HepG2 (cell line): ENCODE data around the gene SAP25. TPM values are rescaled to one million over a fixed set of nuclear protein-coding genes. Genes with fewer than 3 reads are reported as not detected.

Experiments used
- ARHGAP35 ChIP-seq: sonication (generic); formaldehyde crosslinking; IDR thresholded peaks from 2 replicates; pipeline ENCODE4 v1.9.0; 2022; ENCODE audit warnings: mild to moderate bottlenecking, inconsistent platforms, moderate library complexity, missing genetic modification reagents, borderline replicate concordance
- ELF4 ChIP-seq: sonication (generic); formaldehyde crosslinking; IDR thresholded peaks from 2 replicates; pipeline ENCODE4 v1.5.0; 2020; ENCODE audit warnings: missing genetic modification reagents, mild to moderate bottlenecking, moderate library complexity, borderline replicate concordance
- HDAC2 ChIP-seq: sonication (generic); formaldehyde crosslinking; IDR thresholded peaks from 2 replicates; pipeline ENCODE4 v1.4.0; 2020; ENCODE audit warnings: missing genetic modification reagents
- PHF8 ChIP-seq: sonication (generic); formaldehyde crosslinking; IDR thresholded peaks from 2 replicates; pipeline ENCODE4 v1.5.0; 2020; ENCODE audit warnings: missing genetic modification reagents
- PTBP1 ChIP-seq: fragments of 200-400 bp; formaldehyde crosslinking; IDR thresholded peaks from 2 replicates; pipeline ENCODE4 v1.6.1; 2018; ENCODE audit warnings: low read length, low read depth; ENCODE audit not compliant: poor library complexity, severe bottlenecking
- SOX13 ChIP-seq, 3 experiments: fragments of 450-650 bp in 1 of 3; sonication (generic) in 1 of 3; formaldehyde crosslinking in 1 of 3; IDR thresholded peaks in 2 of 3; conservative IDR thresholded peaks in 1 of 3; 2 replicates each; pipeline versions ENCODE4 v1.5.0 to v1.6.1; 2016 to 2020; ENCODE audit warnings: antibody characterized with exemption in 1 of 3, mild to moderate bottlenecking in 1 of 3, missing compliant biosample characterization in 1 of 3, missing genetic modification reagents in 1 of 3, moderate library complexity in 1 of 3
- ZBTB38 ChIP-seq: sonication (generic); formaldehyde crosslinking; IDR thresholded peaks from 2 replicates; pipeline ENCODE4 v1.5.1; 2020; ENCODE audit warnings: mild to moderate bottlenecking, missing genetic modification reagents
- ZFP82 ChIP-seq: sonication (generic); formaldehyde crosslinking; IDR thresholded peaks from 2 replicates; pipeline ENCODE4 v1.5.1; 2020; ENCODE audit warnings: mild to moderate bottlenecking, missing genetic modification reagents, borderline replicate concordance
- ZNF569 ChIP-seq: sonication (generic); formaldehyde crosslinking; IDR thresholded peaks from 2 replicates; pipeline ENCODE4 v1.5.0; 2020; ENCODE audit warnings: mild to moderate bottlenecking, missing genetic modification reagents, moderate library complexity, borderline replicate concordance
- ZNF772 ChIP-seq: sonication (generic); formaldehyde crosslinking; IDR thresholded peaks from 2 replicates; pipeline ENCODE4 v1.5.0; 2020; ENCODE audit warnings: mild to moderate bottlenecking, missing genetic modification reagents
- polyA plus RNA-seq, 8 experiments: library from polyadenylated mRNA; depleted of rRNA in 3 of 8; stranded (reverse) in 7 of 8; unstranded in 1 of 8; fragments of >200 nt; fragmentation: Illumina TruSeq in 4 of 8; extraction: Trizol in 4 of 8; gene quantifications; 2 replicates each; pipeline versions ENCODE4 v1.2.1 to v1.2.3, GENCODE V29; 2011 to 2016; ENCODE audit warnings: low read depth in 4 of 8, missing spikeins in 1 of 8, mixed read lengths in 1 of 8; ENCODE audit not compliant: insufficient read depth in 1 of 8
- total RNA-seq, 5 experiments: library from RNA; depleted of rRNA; stranded (reverse); fragments of >200 nt; fragmentation: Illumina TruSeq; extraction: Trizol; gene quantifications; 2 replicates each; pipeline ENCODE4 v1.2.3, GENCODE V29; 2016; ENCODE audit warnings: low read depth in 1 of 5
- TF ChIP-seq, protein P1 (sequence below): sonication (generic); formaldehyde crosslinking; IDR thresholded peaks from 2 replicates; pipeline ENCODE4 v1.5.1; 2020; ENCODE audit warnings: mild to moderate bottlenecking, missing genetic modification reagents, moderate library complexity
- TF ChIP-seq, protein P2 (sequence below): conservative IDR thresholded peaks from 2 replicates; pipeline ENCODE4 v1.6.1; 2018; ENCODE audit warnings: missing genetic modification reagents
- TF ChIP-seq, protein P3 (sequence below): sonication (generic); formaldehyde crosslinking; IDR thresholded peaks from 2 replicates; pipeline ENCODE4 v1.4.0; 2020; ENCODE audit warnings: missing genetic modification reagents
- TF ChIP-seq, protein P4 (sequence below), 2 experiments: sonication (generic) in 1 of 2; formaldehyde crosslinking in 1 of 2; IDR thresholded peaks; 2 replicates each; pipeline versions ENCODE4 v1.4.0 to v1.6.1; 2018 to 2020; ENCODE audit warnings: missing genetic modification reagents in 2 of 2, borderline replicate concordance in 1 of 2, low read depth in 1 of 2, mild to moderate bottlenecking in 1 of 2, missing biosample characterization in 1 of 2

Gene SAP25
- total and polyA plus RNA-seq, 2 of the 13 experiments (the other 11 are each of a cell fraction or from before 2014, with no cell fraction given) = 0.15 to 0.20 TPM

DNA sequence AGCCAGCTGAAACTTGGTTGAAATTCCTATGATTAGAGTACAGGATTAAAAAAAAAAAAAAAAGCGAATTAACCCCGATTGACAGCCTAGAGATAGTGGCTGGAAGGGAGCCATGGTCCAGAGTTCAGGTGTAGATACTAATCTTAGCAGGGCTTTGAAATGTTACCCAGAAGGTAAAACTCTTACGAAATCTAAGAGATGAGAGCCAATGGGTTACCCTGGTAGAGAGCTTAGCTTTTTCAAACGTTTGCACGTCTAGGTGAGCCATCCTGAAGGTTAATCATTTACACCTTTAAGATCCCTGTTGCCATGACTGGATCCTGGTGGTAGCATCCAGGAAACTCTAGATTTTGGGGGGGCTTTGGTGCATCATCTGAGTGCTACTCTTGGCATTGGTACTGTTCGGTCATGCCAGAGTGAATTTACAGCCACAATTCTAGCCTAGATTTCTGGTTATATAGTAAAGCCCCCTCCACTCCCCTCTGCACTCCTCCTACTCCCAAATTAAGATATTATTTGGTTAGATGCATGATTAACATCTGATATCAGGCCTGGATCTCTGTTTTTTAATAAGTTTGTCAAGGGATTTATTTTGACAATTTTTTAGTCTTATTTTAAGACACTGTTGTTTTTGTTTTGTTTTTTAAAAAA, 33.5 kb downstream of the SAP25 start (continued):
- TF ChIP-seq, protein P1, sequence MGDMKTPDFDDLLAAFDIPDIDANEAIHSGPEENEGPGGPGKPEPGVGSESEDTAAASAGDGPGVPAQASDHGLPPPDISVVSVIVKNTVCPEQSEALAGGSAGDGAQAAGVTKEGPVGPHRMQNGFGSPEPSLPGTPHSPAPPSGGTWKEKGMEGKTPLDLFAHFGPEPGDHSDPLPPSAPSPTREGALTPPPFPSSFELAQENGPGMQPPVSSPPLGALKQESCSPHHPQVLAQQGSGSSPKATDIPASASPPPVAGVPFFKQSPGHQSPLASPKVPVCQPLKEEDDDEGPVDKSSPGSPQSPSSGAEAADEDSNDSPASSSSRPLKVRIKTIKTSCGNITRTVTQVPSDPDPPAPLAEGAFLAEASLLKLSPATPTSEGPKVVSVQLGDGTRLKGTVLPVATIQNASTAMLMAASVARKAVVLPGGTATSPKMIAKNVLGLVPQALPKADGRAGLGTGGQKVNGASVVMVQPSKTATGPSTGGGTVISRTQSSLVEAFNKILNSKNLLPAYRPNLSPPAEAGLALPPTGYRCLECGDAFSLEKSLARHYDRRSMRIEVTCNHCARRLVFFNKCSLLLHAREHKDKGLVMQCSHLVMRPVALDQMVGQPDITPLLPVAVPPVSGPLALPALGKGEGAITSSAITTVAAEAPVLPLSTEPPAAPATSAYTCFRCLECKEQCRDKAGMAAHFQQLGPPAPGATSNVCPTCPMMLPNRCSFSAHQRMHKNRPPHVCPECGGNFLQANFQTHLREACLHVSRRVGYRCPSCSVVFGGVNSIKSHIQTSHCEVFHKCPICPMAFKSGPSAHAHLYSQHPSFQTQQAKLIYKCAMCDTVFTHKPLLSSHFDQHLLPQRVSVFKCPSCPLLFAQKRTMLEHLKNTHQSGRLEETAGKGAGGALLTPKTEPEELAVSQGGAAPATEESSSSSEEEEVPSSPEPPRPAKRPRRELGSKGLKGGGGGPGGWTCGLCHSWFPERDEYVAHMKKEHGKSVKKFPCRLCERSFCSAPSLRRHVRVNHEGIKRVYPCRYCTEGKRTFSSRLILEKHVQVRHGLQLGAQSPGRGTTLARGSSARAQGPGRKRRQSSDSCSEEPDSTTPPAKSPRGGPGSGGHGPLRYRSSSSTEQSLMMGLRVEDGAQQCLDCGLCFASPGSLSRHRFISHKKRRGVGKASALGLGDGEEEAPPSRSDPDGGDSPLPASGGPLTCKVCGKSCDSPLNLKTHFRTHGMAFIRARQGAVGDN (CRISPR knock-in tag) = no peak
- TF ChIP-seq ELF4 (CRISPR knock-in tag) (no peak), ZNF569 (CRISPR knock-in tag) (no peak), HDAC2 (CRISPR knock-in tag) (peak; percentile 45), PTBP1 (no peak), ZBTB38 (CRISPR knock-in tag) (no peak), ARHGAP35 (CRISPR knock-in tag) (no peak), ZFP82 (CRISPR knock-in tag) (no peak), SOX13 (IDR thresholded peaks at IDR 0.05) (no peak), SOX13 (CRISPR knock-in tag; conservative IDR thresholded peaks at IDR 0.05 in 1 of 2, IDR thresholded peaks at IDR 0.05 in 1 of 2) (peak in 1 of 2 experiments; percentile 71; a peak in 2 of 4 replicates), PHF8 (no peak), ZNF772 (CRISPR knock-in tag) (no peak)
- TF ChIP-seq, protein P2, sequence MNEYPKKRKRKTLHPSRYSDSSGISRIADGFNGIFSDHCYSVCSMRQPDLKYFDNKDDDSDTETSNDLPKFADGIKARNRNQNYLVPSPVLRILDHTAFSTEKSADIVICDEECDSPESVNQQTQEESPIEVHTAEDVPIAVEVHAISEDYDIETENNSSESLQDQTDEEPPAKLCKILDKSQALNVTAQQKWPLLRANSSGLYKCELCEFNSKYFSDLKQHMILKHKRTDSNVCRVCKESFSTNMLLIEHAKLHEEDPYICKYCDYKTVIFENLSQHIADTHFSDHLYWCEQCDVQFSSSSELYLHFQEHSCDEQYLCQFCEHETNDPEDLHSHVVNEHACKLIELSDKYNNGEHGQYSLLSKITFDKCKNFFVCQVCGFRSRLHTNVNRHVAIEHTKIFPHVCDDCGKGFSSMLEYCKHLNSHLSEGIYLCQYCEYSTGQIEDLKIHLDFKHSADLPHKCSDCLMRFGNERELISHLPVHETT (CRISPR knock-in tag) = no peak
- TF ChIP-seq, protein P3, sequence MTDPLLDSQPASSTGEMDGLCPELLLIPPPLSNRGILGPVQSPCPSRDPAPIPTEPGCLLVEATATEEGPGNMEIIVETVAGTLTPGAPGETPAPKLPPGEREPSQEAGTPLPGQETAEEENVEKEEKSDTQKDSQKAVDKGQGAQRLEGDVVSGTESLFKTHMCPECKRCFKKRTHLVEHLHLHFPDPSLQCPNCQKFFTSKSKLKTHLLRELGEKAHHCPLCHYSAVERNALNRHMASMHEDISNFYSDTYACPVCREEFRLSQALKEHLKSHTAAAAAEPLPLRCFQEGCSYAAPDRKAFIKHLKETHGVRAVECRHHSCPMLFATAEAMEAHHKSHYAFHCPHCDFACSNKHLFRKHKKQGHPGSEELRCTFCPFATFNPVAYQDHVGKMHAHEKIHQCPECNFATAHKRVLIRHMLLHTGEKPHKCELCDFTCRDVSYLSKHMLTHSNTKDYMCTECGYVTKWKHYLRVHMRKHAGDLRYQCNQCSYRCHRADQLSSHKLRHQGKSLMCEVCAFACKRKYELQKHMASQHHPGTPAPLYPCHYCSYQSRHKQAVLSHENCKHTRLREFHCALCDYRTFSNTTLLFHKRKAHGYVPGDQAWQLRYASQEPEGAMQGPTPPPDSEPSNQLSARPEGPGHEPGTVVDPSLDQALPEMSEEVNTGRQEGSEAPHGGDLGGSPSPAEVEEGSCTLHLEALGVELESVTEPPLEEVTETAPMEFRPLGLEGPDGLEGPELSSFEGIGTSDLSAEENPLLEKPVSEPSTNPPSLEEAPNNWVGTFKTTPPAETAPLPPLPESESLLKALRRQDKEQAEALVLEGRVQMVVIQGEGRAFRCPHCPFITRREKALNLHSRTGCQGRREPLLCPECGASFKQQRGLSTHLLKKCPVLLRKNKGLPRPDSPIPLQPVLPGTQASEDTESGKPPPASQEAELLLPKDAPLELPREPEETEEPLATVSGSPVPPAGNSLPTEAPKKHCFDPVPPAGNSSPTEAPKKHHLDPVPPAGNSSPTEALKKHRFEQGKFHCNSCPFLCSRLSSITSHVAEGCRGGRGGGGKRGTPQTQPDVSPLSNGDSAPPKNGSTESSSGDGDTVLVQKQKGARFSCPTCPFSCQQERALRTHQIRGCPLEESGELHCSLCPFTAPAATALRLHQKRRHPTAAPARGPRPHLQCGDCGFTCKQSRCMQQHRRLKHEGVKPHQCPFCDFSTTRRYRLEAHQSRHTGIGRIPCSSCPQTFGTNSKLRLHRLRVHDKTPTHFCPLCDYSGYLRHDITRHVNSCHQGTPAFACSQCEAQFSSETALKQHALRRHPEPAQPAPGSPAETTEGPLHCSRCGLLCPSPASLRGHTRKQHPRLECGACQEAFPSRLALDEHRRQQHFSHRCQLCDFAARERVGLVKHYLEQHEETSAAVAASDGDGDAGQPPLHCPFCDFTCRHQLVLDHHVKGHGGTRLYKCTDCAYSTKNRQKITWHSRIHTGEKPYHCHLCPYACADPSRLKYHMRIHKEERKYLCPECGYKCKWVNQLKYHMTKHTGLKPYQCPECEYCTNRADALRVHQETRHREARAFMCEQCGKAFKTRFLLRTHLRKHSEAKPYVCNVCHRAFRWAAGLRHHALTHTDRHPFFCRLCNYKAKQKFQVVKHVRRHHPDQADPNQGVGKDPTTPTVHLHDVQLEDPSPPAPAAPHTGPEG (CRISPR knock-in tag) = 0 out of 2 replicates have a peak, but pooled peaks have one; percentile 26
- TF ChIP-seq, protein P4, sequence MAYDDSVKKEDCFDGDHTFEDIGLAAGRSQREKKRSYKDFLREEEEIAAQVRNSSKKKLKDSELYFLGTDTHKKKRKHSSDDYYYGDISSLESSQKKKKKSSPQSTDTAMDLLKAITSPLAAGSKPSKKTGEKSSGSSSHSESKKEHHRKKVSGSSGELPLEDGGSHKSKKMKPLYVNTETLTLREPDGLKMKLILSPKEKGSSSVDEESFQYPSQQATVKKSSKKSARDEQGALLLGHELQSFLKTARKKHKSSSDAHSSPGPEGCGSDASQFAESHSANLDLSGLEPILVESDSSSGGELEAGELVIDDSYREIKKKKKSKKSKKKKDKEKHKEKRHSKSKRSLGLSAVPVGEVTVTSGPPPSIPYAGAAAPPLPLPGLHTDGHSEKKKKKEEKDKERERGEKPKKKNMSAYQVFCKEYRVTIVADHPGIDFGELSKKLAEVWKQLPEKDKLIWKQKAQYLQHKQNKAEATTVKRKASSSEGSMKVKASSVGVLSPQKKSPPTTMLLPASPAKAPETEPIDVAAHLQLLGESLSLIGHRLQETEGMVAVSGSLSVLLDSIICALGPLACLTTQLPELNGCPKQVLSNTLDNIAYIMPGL (CRISPR knock-in tag; IDR thresholded peaks at IDR 0.05; ENCODE audit: borderline replicate concordance in 1 of 2, low read depth in 1 of 2) = peak in 1 of 2 experiments; percentile 25; a peak in 1 of 4 replicates
